Brain microvascular endothelial cell (primary cell): ENCODE results near the gene CCDC187.
A peak's percentile ranks its signal among the peaks of the same experiment; 100 is the strongest.

Source experiments
- DNase-seq: peaks from one replicate; pipeline ENCODE4 v3.0.0-alpha.2; 2020
- H3K27ac ChIP-seq: fragments of 250-450 bp; sonication (Bioruptor Pico); 2 replicates; pipeline ENCODE4 v1.5.1; 2020; ENCODE audit warnings: mild to moderate bottlenecking, moderate library complexity
- H3K27me3 ChIP-seq: fragments of 250-450 bp; sonication (Bioruptor Pico); replicated peaks from 2 replicates; pipeline ENCODE4 v1.5.1; 2020; ENCODE audit warnings: mild to moderate bottlenecking
- H3K36me3 ChIP-seq: fragments of 250-450 bp; sonication (Bioruptor Pico); replicated peaks from 2 replicates; pipeline ENCODE4 v1.5.1; 2020; ENCODE audit warnings: mild to moderate bottlenecking
- H3K4me3 ChIP-seq: 2 replicates; pipeline ENCODE4 v1.5.1; 2011; ENCODE audit warnings: low read depth, mild to moderate bottlenecking, control low read depth, low read length, moderate library complexity
- in situ Hi-C: cut with HindIII; loops from 2 replicates; pipeline ENCODE4 v1.10.0; 2017; ENCODE audit warnings: low sequenced_read_pairs, low pct_ligation_motif_present
- TF ChIP-seq, protein P1 (sequence below): IDR thresholded peaks from 2 replicates; pipeline ENCODE4 v1.5.1; 2011; ENCODE audit warnings: low read depth, mild to moderate bottlenecking, moderate library complexity, low read length, control low read depth, inconsistent platforms; ENCODE audit errors: missing control alignments

CCDC187 gene

DNA sequence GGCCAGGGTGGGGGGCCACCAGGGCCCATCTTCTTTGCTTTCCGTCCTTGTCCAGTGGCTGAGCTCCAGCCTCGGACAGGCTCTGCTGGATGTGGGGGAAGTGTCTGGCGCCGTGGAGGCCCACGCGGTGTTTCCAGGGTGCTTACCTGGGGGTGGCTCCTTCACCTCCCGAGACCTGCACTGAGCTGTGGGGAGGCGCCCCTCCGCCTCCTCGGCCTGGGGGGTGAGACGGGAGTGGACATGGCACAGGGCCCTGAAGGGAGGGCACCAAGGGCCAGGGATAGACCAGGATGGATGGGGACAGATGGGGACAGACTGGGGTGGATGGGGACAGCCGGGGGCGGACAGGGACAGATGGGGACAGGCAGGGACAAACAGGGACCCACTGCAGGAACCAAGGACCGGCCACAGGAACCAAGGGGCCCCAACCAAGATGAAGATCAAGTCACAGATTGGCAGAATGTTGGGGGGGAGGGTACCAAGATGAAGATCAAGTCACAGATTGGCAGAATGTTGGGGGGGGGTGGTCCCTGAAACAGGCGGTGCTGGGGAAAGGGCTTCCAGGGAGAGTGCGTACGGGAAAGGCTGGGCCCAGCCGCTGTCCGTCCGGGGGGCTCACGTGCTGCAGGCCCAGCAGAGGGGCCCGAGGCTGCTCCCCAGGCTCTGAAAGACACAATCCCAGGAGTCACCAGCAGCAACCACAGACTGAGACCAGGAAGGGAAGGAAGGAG is 44.9 kb downstream of the CCDC187 start:
- TF ChIP-seq, protein P1, sequence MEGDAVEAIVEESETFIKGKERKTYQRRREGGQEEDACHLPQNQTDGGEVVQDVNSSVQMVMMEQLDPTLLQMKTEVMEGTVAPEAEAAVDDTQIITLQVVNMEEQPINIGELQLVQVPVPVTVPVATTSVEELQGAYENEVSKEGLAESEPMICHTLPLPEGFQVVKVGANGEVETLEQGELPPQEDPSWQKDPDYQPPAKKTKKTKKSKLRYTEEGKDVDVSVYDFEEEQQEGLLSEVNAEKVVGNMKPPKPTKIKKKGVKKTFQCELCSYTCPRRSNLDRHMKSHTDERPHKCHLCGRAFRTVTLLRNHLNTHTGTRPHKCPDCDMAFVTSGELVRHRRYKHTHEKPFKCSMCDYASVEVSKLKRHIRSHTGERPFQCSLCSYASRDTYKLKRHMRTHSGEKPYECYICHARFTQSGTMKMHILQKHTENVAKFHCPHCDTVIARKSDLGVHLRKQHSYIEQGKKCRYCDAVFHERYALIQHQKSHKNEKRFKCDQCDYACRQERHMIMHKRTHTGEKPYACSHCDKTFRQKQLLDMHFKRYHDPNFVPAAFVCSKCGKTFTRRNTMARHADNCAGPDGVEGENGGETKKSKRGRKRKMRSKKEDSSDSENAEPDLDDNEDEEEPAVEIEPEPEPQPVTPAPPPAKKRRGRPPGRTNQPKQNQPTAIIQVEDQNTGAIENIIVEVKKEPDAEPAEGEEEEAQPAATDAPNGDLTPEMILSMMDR, result no peak
- no peaks in the 10 kb centered on the region for H3K27me3 ChIP-seq
- H3K4me3 ChIP-seq, result no peak overlapping the region
- in situ Hi-C loops, result no loop called here
- no peaks in the 10 kb centered on the region for H3K36me3 ChIP-seq
- no peak overlapping the region for H3K27ac ChIP-seq
- no peak for DNase-seq

DNA sequence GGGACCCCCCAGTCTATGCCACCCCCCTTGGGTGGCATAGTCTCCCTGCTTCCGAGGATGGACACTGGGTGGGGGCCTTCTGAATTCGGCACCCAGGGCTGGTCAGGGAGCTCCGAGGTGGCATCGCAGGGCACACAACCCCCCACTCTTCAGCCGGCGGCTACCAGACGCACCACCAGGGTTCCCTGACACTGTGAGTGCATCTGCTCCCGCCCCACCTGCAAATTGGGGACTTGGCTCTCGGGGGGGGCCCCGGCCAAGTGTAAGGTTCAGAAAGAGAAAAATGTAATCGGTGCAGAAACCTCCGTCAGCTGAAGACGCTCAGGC is 45.6 kb downstream of the CCDC187 start:
- TF ChIP-seq, protein P1, result no peak
- no peak for DNase-seq
- H3K4me3 ChIP-seq, result no peak overlapping the region
- no peaks in the 10 kb centered on the region for H3K27me3 ChIP-seq
- in situ Hi-C loops, result no loop called here
- no peaks in the 10 kb centered on the region for H3K36me3 ChIP-seq
- H3K27ac ChIP-seq, result no peak overlapping the region

DNA sequence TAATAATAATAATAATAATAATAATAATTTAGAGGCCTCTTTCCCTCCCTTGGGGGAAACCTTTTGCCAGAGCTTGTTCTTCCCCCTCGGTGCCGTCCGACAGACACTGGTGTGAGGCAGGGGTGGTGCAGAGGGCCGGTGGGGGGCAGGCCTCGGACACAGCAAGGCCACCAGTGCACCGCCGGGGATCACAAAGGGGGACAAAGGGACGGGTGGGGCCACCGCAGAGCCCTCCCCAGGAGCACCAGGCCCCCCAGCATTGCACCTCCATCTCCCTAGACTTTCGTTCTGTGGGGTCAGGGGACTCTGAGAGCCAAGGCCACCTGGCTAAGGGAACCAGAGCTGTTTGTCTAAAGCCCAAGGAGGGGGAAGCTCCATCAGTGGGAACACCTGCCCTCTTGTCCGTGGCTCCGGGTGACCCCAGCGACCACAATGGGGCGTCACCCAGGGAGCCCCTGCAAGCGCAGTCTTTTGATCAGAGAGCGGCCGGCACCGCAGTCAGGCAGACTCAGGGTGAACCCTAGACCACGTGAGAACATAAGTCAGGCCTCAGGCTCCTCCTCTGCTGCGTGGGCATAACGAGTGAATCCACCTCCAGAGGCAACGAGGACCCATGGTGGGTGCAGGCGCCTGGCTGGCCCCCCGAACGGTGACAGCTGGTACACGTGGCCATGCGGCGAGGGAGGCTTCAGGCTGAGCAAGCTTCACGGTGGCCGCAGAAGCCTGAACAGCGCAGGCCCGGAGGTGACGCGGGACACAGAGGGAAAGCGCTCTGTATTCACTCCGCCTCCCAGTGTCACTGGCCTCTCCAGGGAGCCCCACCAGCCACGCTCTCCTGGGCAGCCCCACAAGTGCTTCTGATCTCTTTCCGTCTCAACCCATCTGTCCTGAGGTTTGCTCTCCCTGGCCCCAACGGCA is 46.3 kb downstream of the CCDC187 start:
- H3K36me3 ChIP-seq, result no peaks in the 10 kb centered on the region
- H3K4me3 ChIP-seq, result no peak overlapping the region

DNA sequence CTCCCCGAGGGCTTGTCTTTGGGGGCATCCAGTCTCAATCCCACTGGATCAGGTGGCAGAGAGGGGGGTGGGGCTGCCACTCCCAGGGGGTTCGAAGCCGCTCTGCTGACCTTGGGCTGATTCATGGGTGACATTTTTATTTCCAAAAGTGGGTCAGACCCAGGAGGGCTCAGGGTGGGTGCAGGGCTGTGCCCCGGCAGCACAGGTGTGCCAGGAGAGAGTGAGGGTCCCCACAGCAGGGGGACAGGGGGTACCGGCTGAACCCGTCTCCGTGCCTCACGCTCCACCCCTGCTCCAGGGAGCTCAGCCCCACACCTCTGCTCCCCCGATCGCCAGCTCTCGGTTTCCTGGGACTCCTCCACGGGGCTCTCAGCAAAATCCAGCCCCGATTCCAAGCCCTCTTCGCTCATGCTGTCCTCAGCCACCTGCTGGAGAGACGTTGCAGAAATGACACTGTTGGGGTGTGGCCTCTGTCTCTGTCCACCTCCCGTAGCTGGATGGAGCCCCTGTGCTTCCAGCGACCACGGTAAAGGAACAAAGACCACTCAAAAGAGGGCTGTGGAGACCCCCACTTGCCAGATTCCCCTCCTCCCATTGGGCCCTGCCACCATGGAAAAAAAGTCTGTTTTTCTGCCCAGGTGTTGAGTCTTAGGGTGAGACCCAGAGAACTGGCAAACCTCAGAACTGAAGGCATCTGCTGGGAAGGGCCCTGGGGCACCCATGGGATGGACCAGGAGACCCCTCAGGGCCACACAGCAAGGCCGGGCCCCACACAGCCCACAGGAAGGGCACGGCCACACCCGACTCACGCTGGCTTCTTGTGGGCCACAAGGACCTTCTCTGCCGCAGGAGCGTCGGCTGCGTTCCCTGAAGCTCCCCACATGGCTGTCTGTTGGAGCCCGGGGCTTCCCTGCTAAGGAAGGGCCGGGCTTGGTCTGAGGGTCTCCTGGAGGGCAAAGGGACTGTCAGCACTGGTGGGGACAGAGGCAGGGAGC is 47.7 kb downstream of the CCDC187 start:
- Histone ChIP-seq H3K27ac (no peak overlapping the region), H3K27me3 (no peaks in the 10 kb centered on the region), H3K36me3 (no peaks in the 10 kb centered on the region), H3K4me3 (no peak overlapping the region)
- no peak for DNase-seq
- TF ChIP-seq, protein P1, result peak; percentile 34
- in situ Hi-C loops, result no loop called here

More for the DNA sequence above, 46.3 kb downstream of the CCDC187 start:
- DNase-seq, result no peak
- TF ChIP-seq, protein P1, result no peak
- Histone ChIP-seq H3K27me3 (no peaks in the 10 kb centered on the region), H3K27ac (no peak overlapping the region)
- in situ Hi-C loops, result no loop called here

DNA sequence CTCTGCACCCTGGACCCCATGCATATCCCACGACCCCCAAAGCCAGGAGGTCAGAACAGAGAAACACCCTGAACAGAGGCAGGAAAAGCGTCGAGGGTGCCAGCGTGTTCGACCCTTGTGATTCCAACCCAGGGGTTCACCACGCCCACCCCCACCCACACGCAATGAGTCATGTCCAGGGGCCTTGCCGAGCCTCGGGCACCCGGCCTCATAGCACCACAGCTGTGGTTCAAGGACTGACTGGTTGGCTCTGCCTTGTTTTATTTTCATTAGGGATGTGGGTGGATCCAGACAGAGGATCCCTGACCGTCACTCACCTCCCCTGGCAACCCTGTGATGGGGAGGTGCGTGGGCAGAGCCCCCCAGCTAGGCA is 48.7 kb downstream of the CCDC187 start:
- no peaks in the 10 kb centered on the region for H3K27me3 ChIP-seq
- H3K36me3 ChIP-seq, result no peaks in the 10 kb centered on the region
- TF ChIP-seq, protein P1, result no peak
- no peak overlapping the region for H3K27ac ChIP-seq
- in situ Hi-C loops, result no loop called here
- no peak overlapping the region for H3K4me3 ChIP-seq
- DNase-seq, result peak; percentile 27
